Lung microvascular endothelial cell (primary cell): ENCODE data around the gene ZFP92. TPM values are rescaled to one million over a fixed set of nuclear protein-coding genes. Genes with fewer than 3 reads are reported as not detected.

Experiments
- DNase-seq, 2 donors: peaks; one replicate each; pipeline versions ENCODE4 v3.0.0 to v3.0.0-alpha.2; 2010; ENCODE audit warnings: low read depth in 2 of 2
- total RNA-seq: library from RNA; depleted of rRNA; stranded (reverse); fragments of >200 nt; gene quantifications from 2 replicates; pipeline ENCODE4 v1.2.1, GENCODE V29; 2014

ZFP92 gene
- total RNA-seq, 1 donor from 2014 or later: 0.20 TPM

DNA sequence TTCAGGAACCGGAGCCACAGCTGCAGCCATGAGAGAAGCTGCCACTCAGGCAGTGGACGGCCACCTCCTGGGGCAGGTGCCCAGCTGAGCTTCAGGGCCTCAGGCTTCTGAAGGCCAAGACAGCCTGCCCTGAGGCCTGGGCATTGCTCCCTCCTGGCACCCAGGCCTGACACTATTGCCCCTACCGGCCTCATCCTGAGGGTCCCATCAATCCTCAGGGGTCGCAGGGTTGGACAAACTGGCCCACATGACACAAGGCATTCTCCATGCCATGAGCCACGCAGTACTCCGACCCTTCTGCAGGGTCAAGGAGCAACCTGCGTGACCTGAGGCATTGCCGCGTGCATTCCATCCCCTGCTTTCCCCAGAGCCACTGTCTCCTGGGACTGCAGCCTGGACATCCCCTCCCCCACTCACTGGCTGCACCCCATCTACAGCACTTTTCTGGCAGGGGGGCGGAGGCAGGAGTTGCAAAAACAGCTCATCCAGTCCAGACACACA is 3.0 kb upstream of the ZFP92 start:
- DNase-seq: no peak

DNA sequence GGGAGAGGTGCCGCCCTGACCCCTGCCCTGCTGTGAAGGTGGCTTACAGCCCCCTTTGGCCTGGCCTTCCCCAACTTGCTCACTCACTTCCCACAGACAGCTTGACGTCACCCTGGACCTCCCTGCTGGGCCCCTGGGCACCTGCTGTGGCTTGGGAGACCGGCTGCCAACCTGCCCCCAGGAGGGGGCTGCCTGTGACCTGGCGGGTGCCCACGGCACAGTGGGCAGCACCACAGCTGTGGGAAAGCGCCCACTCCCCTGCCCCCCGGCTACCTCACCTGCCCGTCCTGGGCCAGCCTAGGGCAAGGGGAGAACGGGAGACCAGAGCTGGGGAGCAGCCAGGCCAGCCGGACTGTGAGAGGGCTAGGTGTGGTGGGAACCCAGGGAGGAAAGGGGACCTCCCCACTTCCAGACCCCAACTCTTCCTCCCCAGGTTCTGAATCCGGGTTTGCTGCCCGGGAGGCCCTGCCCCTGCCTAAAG is 2.4 kb upstream of the ZFP92 start:
- DNase-seq: no peak

DNA sequence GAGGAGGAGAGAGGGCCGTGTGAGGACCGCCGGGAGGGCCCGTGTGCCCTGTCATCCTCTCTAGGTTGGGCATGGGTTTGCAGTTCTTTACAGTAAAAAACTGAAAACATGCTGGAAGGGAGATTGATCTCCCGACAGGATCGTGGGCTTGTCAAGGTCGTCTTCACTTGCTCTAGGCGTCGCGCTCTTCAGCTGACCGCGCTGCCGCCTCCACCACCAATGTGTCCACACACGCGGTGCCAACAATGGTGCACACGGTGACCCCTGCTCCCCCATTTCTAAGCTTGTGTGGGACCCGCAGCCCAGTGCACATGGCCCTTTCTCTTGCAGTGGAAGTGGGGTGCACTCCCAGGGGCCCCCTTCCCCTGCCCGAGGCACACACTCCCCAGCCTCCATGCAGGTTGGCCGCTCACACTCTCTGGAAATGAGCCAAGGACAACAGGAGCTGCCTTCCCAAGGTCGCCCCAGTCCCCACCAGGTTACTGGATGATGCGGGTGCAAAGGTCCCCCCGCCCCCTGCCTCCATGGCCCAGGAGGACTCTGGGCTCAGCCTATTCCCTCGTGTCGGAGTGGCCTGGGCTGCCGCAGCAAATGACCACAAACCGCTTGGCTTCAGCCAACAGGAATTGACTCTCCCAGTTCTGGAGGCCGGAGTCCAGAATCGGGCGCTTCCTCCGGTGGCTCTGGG is 1.7 kb upstream of the ZFP92 start:
- no peak for DNase-seq

DNA sequence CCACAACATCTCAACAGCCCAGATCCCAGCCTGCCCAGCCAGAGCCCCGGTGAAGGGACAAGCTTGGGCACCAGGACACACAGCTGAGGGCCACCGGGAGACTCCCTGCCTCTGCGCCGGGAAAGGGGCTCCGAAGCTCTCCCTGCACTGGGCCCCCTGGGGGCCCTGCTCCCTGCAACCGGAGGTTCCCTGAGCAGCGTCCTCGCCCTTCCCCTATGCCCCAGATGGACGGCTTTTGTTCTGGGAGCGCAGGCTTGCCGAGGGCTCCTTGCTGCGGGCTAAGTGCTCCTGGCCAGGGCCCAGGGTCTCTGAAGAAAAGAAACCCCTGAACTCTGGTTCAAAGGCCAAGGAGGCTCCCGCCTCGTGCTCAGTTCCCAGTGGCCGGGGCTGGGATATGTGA is 899 bp upstream of the ZFP92 start:
- DNase-seq: no peak

DNA sequence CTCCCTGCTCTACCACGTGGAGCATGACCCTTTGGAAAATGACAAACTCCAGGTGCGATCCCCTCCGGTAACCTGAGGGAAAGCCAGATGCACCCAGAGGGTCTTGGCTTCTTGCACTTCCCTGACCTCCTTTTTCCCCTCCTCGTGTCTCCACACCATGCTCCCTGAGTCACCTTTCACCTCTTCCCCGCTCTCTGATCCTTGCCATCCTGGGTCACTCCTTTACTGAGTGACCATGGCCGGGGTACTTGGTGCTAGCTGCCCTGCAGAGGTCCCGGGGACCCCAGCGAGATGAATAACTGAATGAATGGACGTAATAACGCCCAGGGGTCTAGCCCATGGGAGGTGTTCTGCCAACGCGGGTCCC is 401 bp upstream of the ZFP92 start:
- DNase-seq: no peak

DNA sequence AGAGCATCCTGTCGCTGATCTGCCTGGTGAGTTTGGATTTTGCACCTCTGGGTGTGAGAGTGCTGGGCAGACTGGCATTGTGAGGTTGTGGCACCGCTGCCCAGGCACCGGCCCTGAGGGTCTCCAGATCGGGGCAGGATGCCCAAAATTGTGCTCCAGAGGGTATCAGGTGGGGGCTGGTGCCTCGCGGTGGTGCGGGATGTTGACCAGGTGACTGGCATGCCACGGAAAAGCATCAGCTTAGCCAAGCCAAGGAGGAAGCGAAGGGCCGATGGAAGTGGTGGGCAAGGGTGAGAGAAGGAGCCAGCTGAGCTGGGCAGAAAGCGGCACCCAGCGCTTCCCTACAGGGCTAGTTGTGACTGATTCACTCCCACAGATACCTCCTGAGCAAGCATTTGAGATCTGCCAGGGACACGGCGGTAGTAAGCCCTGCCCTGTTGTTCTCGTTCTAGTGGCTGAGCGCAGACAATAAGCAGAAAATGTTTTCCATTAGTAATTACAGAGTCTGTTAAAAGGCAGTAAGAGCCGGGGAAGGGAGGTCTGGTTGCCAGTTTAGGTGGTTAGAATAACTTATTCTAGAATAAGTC is 809 bp downstream of the ZFP92 start:
- no peak for DNase-seq

DNA sequence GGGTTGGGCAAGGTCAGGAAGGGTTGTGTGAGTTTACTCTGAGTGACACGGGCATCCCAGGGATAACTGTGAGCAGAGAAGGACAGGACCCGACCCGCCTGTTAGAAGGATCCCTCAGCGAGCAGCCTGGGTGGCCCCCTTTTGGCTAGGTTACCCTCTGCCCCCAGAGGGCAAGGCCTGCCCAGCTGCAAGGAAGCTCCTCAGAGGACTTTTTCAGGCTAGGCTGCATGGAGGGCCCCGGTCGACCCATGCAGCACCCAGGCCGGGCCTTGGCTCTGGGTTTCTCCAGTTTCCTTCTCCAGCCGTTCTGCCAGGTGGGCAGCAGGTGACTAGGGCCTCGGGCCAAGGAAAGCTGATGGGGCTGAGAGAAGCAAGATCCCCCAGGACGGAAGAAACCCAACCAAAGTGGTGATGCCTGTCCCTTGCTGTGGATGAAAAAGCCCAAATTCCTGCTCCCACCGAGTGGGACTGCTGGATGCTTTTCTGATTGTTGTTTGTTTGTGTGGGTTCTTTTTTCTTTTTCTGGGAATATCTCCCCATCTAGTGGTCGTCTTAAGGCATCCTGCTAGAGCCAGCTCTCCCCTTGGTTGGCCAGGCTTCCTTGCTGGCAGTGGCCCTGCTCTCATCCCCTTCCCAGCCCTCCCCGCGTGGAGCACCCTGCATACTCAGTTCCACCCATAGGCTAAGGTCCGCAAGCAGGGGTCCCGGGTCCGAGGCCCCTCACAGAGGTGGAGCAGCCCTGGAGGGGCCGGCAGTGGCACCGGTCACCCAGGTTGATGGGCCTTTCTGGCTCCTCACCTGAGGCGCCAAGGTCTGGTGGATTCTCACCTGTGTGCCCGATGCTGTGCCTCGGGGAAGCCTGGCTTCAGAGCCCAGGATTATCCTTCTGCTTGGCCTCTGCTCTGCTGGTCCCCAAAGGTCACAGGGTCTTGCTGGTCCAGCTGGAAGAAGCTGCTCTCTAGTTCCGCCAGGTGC is 1.8 kb downstream of the ZFP92 start:
- no peak for DNase-seq

DNA sequence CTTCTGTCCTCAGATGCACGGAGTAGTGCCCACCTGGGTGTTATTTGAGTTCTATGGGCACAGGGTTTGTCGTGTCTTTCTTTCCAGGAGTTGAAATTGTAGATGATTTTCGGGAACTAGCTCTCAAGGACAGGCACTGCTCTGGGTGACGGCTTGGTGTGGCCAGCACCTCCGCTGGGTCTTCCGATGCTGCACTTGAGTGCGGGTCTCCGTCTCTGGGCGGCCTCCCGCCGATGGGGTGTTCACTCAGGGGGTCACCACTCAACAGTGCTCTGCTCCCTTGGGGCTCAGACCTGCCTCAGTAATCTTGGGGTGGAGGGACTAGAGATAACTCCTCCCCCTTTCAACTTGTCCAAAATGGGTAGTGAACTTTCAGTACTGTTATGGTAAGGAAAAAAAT is 2.5 kb downstream of the ZFP92 start:
- DNase-seq: no peak

DNA sequence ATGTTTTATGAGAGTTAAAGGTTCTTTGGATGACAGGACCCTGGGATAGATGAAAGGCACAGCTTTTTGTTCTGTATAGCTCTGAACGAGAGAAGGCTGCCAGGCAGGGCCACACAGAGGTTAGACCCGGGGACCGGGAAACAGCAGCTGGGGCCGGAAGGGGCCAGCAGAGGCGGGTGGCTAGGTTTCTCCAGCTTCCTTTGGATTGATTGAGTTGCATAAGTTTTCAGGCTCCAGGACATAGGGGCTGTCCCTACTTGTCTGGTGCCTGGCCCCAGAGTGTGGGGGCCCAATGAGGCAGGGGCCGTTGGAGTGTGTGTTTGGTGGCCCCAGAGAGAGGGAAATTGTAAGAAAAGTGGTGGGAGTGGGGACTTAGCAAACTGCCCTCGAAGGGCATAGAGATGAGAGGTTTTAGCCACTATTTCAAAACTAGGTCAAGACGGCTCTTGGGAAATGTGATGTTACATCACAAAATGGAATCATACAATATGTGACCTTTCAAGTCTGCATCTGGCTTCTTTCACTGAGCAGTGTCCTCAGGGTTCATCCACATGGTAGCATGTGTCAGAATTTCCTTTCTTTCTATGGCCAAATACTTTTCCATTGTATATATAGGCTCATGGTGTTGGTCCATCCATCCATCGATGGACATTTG is 3.7 kb downstream of the ZFP92 start:
- DNase-seq: no peak

DNA sequence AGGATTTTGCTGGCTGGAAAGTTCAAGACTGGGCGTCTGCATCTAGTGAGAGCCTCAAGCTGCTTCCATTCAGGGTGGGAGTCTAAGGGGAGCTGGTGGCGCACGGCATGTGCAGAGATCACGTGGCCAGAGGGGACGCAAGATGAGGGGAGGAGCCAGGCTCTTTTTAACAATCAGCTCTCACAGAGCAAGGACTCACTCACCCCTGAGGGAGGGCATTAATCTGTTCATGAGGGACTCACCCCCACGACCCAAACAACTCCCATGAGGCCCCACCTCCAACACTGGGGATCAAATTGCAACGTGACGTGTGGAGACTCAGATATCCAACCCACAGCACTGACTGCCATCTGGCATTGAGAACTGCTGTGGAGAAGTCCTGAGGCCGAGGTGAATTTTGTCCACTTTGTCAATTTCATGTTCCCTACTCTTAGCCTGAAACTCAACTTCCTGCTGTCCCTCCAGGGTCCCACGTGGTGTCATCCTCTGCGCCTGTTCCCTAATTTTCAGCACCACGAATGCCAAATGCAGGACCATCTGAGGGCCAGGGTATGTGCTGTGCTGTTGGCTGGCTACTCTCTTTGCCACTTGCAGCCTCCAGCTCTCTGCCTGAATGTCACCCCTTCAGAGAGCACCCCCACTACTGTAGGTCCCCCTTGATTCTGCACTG is 5.6 kb downstream of the ZFP92 start:
- no peak for DNase-seq

DNA sequence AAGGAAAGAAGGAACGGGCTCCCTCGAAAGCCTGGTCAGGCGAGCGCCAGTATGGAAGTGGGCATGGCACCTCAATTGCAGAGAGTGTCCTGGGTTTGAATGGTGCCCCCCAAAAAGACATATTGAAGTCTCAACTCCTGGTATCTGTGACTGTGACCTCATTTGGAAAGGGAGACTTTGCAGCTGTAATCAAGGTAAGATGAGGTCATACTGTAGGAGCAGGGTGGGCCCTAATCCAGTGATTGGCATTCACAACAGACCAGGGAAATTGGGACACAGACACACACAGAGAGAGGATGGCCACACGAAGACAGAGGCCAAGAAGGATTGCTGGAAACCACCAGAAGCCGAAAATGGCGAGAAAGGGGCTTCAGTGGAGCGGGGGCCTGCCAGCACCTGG is 6.4 kb downstream of the ZFP92 start:
- DNase-seq: no peak

DNA sequence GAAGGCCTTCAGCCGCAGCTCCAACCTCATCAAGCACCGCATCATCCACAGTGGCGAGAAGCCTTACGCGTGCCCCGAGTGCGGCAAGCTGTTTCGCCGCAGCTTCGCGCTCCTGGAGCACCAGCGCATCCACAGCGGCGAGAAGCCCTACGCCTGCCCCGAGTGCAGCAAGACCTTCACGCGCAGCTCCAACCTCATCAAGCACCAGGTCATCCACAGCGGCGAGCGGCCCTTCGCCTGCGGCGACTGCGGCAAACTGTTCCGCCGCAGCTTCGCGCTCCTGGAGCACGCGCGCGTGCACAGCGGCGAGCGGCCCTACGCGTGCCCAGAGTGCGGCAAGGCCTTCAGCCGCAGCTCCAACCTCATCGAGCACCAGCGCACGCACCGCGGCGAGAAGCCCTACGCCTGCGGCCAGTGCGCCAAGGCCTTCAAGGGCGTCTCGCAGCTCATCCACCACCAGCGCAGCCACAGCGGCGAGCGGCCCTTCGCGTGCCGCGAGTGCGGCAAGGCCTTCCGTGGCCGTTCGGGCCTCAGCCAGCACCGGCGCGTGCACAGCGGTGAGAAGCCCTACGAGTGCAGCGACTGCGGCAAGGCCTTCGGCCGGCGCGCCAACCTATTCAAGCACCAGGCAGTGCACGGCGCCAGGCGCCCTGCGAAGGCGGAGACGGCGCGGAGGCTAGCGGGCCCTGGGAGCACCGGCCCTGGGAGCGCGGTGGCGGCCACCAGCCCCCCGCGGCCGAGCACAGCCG is 9.8 kb downstream of the ZFP92 start:
- no peak for DNase-seq

DNA sequence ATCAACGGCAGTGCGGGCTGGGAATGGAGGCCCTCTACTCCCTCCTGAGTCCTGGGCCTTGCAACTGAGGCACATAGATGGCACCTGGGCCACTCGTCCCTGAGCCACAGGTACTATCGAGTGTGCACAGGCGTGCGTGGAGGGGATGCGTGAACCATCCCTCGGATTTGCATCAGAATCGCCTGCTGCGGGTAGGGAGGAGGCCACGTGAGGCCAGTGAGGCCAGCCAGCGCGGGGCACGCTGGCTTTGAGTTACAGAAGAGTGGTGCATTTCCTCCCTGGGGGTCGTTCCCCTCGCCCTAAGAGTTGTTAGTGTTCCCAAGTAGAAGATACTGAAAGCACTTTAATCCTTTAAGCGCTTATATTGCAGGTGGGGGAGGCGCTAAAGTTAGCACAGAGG is 10.6 kb downstream of the ZFP92 start:
- no peak for DNase-seq

DNA sequence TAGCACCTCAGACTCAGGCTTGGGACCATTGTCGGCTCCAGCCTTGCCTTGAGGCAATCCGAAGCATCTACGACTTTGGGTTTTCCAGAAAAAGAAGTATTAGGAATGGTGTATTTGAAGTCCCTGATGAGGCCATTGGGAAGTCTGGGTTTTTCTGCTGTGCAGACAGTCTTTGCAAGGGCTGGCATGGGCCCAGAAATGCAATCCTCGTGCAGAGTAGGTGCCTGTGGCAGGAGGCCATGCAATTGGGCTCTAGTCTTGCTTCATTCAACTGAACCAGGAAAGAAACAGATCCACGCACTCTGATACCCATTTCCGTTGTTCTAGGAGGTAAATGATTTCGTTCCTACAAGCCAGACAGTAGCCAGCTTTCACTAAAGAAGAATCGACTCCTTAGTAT is 12.4 kb downstream of the ZFP92 start:
- no peak for DNase-seq

DNA sequence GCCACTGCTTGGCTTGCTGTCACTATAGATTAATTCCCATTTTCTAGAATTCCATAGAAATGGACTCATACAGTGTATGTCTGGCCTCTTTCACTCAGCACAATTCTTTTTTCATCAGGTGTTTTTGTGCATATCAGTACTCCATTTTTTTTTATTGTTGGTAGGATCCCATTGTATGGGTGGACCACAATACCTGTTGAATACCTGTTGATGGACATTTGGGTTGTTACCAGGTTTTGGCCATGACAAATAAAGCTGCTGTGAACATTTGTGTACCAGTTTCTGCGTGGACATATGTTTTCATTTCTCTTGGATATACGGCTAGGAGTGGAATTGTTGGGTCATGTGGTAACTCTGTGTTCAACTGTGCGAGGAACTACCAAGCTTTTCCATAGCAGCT is 14.9 kb downstream of the ZFP92 start:
- DNase-seq: no peak

DNA sequence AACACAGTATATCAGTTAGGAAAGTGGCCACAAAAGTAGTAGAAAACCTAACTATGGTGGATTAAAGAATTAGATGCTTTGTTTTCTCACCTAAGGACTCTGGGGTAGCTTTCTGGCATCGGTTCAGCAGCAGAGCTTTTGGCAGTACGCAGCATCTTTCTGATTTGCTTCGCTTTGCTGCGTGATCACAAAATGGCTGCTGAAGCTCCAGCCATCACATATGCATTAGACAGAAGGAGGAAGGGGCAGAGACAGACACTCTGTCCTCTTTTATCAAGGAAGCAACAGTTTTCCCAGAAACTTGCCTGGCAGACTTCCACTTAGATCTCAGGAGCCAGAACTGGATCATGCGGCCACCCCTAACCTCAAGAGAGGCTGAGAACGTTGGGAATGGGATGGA is 19.5 kb downstream of the ZFP92 start:
- no peak for DNase-seq

DNA sequence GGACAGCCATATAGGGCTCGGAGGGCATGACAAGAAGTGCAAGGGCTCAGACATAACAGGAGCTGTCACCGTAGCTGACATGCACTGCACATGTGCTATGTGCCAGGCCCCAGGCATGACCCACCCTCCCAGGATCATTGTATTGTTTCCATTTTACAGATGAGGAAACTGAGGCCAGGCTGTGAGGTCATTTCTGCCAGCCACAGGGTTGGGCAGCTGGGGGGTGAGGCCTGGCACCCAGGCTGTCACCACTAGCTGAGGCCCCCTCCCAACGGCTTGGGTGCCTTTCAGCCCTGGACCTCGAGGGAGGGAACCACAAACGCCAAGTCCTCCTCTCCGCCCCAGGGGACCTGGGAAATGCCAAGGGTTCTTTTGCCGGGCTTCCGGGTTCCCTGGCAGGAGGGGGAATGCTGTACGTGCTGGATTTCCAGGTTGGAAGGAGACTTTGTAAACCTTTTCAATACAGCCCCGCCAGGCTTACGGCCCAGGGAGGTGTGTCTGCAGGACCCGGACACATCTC is 21.9 kb downstream of the ZFP92 start:
- DNase-seq: no peak

DNA sequence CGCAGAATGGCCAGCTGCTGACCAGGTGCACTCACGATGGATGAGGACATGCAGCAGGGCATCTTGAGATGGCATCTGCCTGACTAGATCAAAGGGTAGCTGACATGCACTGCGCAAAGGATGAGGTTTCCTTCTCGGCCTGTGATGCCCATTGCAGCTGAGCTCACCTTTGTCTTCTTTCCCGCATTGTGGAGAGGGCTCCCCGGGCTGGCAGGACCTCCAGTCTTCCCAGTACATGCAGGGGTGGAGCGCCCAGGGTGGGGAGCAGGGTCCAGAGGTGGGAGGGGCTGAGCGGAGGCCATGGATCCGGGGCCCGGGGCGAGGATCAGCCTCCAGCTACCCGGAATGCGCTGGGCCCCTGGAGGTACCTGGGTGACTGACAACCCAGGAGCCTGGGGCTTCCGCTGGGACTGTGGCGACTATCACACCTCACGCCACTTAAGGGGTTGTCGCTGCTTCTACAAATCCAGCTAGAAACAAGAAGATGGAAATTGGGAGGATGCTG is 22.6 kb downstream of the ZFP92 start:
- DNase-seq: no peak

DNA sequence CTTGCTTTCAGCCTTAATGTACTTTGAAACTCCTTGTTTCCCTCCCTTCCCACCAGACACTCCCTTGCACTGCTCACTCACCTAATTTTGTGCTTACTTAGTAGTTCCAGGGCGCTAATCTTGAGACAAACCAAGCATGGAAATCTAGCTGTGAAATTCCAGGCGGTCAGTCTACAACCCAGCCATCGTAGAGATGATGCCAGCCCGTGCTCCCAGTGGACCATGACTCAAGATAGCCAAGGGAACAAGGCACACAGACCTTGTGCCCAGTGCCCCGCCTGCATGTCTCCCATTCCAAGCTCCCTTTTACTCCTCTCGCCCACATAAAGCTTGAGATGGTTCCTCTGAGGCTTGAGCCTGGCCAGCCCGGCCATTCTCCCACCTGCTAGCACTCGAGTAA is 23.5 kb downstream of the ZFP92 start:
- no peak for DNase-seq

DNA sequence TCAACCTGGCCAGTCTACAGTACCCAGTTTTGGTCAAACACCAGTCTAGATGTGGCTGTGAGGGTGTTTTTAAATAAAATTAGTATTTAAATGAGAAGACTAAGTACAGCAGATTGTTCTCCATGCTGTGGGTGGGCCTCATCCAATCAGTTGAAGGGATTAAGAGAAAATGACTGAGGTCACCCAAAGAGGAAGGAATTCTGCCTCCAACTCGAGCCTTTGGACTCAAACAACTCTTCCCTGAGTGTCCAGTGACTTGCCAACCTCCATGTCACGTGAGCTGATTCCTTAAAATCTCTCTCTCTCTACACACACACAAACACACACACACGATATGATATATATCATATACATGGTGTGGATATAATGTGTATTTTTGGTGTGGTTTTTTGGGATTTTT is 24.6 kb downstream of the ZFP92 start:
- no peak for DNase-seq
